ENCODE results near the gene IRAK1. TPM values are rescaled to one million over a fixed set of nuclear protein-coding genes. Genes with fewer than 3 reads are reported as not detected.

IRAK1 gene
- total and polyA plus RNA-seq, 2 of the 8 experiments (the other 6 are each of a cell fraction or from before 2014, with no cell fraction given), result 26.6 to 41.7 TPM

GRCh38 chrX:154030715-154031305, 11.1 kb upstream of the IRAK1 start:
- no peak for FAIRE-seq
- 94% methylated on average over 9 of the region's 29 CpGs; no CpG with 5 or more reads in 1 of the 2 experiments for WGBS, 2 experiments (ENCODE audit: extremely low coverage in 1 of 2, insufficient coverage in 1 of 2, insufficient read length in 1 of 2, insufficient replicate concordance in 2 of 2, low coverage in 1 of 2, low lambda C conversion rate in 2 of 2, missing lambda C conversion rate in 1 of 2)
- no peak overlapping the region for H2BK20ac ChIP-seq (ENCODE audit: low read length)
- TF ChIP-seq TBP (IDR thresholded peaks at IDR 0.05; ENCODE audit: low read depth, low read length), result no peak
- TF ChIP-seq FOSL1 (IDR thresholded peaks at IDR 0.05; ENCODE audit: insufficient read depth, low read depth, low read length), result no peak
- no peak for TF ChIP-seq POLR2AphosphoS5 (IDR thresholded peaks at IDR 0.05; ENCODE audit: low read depth, low read length)
- TF ChIP-seq SP4 (IDR thresholded peaks at IDR 0.05; ENCODE audit: low read length), result no peak
- TF ChIP-seq ATF2 (IDR thresholded peaks at IDR 0.05; ENCODE audit: low read length), result no peak
- no peak for TF ChIP-seq SIRT6 (IDR thresholded peaks at IDR 0.05; ENCODE audit: low read length)
- TF ChIP-seq GTF2F1 (IDR thresholded peaks at IDR 0.05; ENCODE audit: borderline replicate concordance, low read depth, low read length), result no peak
- no peak for TF ChIP-seq KDM1A (IDR thresholded peaks at IDR 0.05; ENCODE audit: borderline replicate concordance, low read length)
- TF ChIP-seq BCL11A (IDR thresholded peaks at IDR 0.05; ENCODE audit: low read depth in 2 of 2, low read length in 2 of 2), result no peak
- no peak for TF ChIP-seq HDAC2 (IDR thresholded peaks at IDR 0.05; ENCODE audit: borderline replicate concordance in 1 of 2, low read depth in 2 of 2, low read length in 2 of 2)
- TF ChIP-seq JUND (IDR thresholded peaks at IDR 0.05; ENCODE audit: low read length), result no peak
- TF ChIP-seq YY1 (IDR thresholded peaks at IDR 0.05; ENCODE audit: low read depth, low read length), result no peak

More at GRCh38 chrX:154030715-154031305, 11.1 kb upstream of the IRAK1 start:
- Histone ChIP-seq H2BK5ac (ENCODE audit: low read depth, low read length) (no peak overlapping the region), H4K91ac (replicated peaks; ENCODE audit: insufficient read length, low read length) (no peak overlapping the region), H3K23me2 (ENCODE audit: low read depth, low read length) (no peaks in the 10 kb centered on the region), H3K9ac (replicated peaks in 1 of 4; ENCODE audit: extremely low read depth in 1 of 4, low read depth in 3 of 4, low read length in 3 of 4) (no peak overlapping the region), H3K4me1 (replicated peaks in 1 of 4; ENCODE audit: control insufficient read depth in 3 of 4, insufficient read depth in 4 of 4, low read length in 3 of 4) (peaks cover 3 to 24% (median 12%) of the 10 kb centered on the region in 4 experiments; a peak in 6 of 7 replicates), H4K5ac (ENCODE audit: insufficient read length, low read depth, low read length) (no peak overlapping the region), H2BK12ac (ENCODE audit: low read depth, low read length) (no peak overlapping the region), H2AK5ac (ENCODE audit: low read depth, low read length) (no peak overlapping the region), H4K20me1 (replicated peaks in 1 of 2; ENCODE audit: control insufficient read depth in 1 of 2, insufficient read depth in 2 of 2, low read length in 2 of 2) (peaks cover 0 to 1% of the 10 kb centered on the region in 2 experiments), H3K27ac (ENCODE audit: low read depth, low read length) (no peak overlapping the region), H3K9me3 (ENCODE audit: insufficient read depth in 2 of 2, low read depth in 1 of 2, low read length in 1 of 2) (no peaks in the 10 kb centered on the region), H2BK15ac (ENCODE audit: low read length) (no peak overlapping the region), H3K79me2 (ENCODE audit: control insufficient read depth in 1 of 2, insufficient read depth in 2 of 2, low read length in 2 of 2) (peaks cover 0 to 18% of the 10 kb centered on the region in 2 experiments; a peak in 2 of 4 replicates), H2BK120ac (replicated peaks; ENCODE audit: low read depth, low read length) (no peak overlapping the region), H3K27me3 (replicated peaks in 1 of 4; ENCODE audit: control insufficient read depth in 3 of 4, extremely low read depth in 1 of 4, insufficient read depth in 3 of 4, low read length in 3 of 4) (no peaks in the 10 kb centered on the region), H3K56ac (replicated peaks; ENCODE audit: insufficient read length, low read depth, low read length) (no peak overlapping the region), H3K23ac (ENCODE audit: insufficient read length) (no peak overlapping the region), H3K4me2 (ENCODE audit: insufficient read depth in 1 of 2, low read depth in 2 of 2, low read length in 2 of 2) (no peak overlapping the region), H3K36me3 (ENCODE audit: control insufficient read depth in 2 of 4, insufficient read depth in 4 of 4, low read length in 3 of 4) (peaks cover 0 to 16% (median 7%) of the 10 kb centered on the region in 4 experiments; a peak in 4 of 8 replicates), H3K4ac (replicated peaks; ENCODE audit: insufficient read length, low read depth, low read length) (no peak overlapping the region), H3K14ac (ENCODE audit: insufficient read length) (no peak overlapping the region), H3K4me3 (ENCODE audit: extremely low read depth in 1 of 4, insufficient read depth in 2 of 4, low read depth in 3 of 4, low read length in 4 of 4) (no peak overlapping the region), H3K79me1 (ENCODE audit: low read depth, low read length) (no peaks in the 10 kb centered on the region; the same call in 1 of the 2 replicates), H3K18ac (ENCODE audit: extremely low read depth, low read length) (no peak overlapping the region), H4K8ac (ENCODE audit: extremely low read depth, insufficient read depth, low read length) (no peak overlapping the region), H2AFZ (ENCODE audit: low read length) (no peak overlapping the region)
- ChIA-PET CTCF (ENCODE audit: partially characterized antibody) (interaction anchor here (0.6 to 2.7 kb wide), 7 partner anchors 9 to 99 kb away, joined by 3 to 9 read pairs (median 5); partner anchors contain the start of gene IRAK1), POLR2A (ENCODE audit: partially characterized antibody) (interaction anchor here (0.6 kb wide), 1 partner anchor 459 kb away, joined by 3 read pairs; no protein-coding TSS in a partner anchor)
- no peak for DNase-seq (ENCODE audit: low read depth in 1 of 2, low spot score in 2 of 2)
